ENCODE measurements around the gene OSBP2.

The OSBP2 gene

GRCh38 chr22:30910358-30910757, 215.7 kb downstream of the OSBP2 start:
- no peak for DNase-seq

GRCh38 chr22:30918761-30919160, 224.1 kb downstream of the OSBP2 start:
- DNase-seq = no peak

GRCh38 chr22:30919973-30920372, 225.3 kb downstream of the OSBP2 start:
- no peak for DNase-seq

- DNase-seq = peak; percentile 88
Measured at GRCh38 chr22:30920407-30920806, 225.7 kb downstream of the OSBP2 start.

- no peak for DNase-seq
Measured at GRCh38 chr22:30921108-30921507, 226.4 kb downstream of the OSBP2 start.

DNA sequence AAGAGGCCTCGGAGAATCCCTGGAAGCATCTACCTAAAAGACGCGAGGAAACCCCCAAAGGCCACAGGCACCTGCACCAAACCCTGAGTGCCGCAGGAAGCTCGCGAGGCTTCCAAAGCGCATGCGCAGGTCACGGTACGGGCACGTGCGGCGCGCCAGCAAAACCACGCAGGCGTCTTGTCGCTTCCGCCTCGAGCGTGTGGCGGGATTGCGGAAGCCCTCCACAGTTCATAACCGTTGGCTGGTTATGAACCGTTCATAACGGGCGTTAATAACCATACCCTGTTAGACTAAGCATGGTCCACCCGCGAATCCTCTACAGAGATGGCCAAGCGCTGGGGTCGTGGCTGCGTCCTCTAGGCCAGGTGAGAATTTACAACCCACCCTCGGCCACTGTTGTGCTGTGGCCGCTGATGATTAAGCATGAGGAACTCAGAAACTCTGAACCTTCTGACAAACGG, 227.5 kb downstream of the OSBP2 start:
- peak; percentile 77 for DNase-seq

DNA sequence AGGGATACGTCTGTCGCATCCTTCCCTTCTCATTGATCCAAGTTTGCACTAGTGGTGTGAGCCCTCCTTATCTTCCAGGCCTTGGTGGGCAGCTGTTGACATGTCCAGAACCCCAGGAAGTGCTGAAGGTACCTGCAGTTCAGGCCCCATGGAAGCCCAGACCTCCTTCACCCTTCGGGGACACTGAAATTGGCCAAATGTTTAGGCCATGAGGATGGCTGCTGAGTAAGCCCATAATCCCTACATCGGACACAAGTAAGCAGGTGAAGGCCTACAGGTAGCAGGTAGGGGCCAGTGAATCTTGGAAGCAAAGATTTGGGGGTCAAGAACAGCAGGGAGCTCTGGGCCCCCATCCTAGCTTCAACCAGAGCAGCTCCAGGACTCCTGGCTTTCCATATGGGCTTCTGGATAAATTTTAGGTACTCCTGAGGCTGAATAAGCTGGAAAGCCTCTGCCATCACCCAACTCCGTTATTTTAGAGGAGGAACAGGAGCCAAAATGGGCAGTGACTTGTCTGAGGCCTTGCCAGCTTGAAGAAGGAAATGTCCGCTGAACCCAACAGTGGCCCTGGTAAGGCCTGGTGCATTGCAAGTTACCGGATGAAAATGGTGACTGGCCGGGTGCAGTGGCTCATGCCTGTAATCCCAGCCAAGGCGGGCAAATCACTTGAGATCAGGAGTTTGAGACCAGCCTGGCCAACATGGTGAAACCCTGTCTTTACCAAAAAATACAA, 228.7 kb downstream of the OSBP2 start:
- no peak for DNase-seq

- DNase-seq = no peak
Measured at GRCh38 chr22:30925667-30926066, 231.0 kb downstream of the OSBP2 start.

DNA sequence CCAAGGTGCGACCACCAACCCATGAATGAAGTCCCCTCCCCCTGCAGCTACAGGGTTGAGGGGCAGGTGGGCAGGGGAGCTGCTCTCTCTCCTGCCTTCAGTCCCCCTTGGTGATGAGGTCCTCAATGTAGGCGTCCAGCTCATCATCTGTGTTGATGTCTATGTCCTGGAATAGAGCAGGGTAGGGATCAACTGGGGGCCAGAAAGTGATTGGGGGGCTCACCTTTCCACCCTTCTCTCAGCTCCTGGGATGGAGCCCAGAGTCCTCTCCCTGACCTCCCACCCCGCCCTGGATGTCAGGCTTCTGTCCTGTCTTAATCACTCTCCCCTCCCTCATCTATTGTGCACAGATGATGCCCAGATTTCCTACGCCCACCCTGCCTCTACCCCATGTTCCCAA, 232.0 kb downstream of the OSBP2 start:
- no peak for DNase-seq

GRCh38 chr22:30927806-30928205, 233.1 kb downstream of the OSBP2 start:
- no peak for DNase-seq

DNA sequence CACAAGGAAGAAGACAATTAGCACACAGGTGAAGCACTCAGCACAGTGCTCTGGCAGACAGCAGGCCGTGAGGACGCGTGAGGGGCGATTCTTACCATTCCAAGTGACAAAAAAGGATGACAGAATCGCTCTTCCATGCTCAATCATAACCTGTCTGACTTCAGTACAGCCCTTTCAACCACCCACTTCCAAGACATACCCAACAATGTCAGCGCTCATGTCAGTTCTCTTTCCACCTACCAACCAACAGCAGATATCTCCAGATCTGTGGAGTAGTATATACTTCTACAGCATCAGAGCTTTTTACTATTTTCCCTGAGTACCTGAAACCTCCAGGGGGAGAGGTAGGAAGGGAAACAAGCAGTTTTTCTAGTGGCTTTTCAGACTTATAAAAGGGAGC, 233.7 kb downstream of the OSBP2 start:
- DNase-seq = no peak

GRCh38 chr22:30930228-30930627, 235.6 kb downstream of the OSBP2 start:
- no peak for DNase-seq

DNA sequence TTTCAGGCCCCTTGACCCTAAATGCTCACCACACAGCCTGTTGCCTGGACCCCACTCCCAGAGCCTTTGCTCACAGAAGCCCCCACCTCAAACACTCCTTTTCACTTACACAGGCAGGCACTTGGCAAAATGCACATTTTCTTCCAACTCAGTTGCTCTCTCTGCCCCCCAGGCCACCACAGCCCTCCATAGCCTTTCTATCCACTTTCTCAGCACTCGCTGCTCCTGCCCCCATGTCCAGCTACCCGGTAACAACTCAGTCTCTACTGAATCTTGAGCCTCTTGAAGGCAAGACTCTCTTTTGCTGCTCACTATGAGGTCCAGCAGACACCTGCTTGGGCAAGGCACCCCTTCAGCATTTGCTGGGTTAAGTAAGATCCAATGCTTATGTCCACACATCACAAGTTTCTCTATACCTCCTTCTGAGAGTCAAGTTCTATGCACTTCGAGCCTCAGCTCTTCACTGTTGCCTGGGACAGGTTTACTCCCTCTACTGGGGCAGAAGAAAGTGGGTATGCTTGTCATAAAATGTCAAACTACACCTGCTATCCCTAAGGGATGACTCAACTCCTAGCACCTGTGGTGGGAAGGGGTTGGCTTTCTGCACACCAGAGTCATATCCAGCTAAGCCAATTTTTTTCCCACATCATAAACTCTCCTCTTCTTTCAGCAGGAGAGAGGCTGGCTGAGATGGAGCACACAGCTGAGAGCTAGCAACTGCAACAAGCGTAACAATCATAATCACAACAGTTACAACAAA, 237.0 kb downstream of the OSBP2 start:
- no peak for DNase-seq

- DNase-seq = no peak
Measured at GRCh38 chr22:30932661-30933060, 238.0 kb downstream of the OSBP2 start.

DNA sequence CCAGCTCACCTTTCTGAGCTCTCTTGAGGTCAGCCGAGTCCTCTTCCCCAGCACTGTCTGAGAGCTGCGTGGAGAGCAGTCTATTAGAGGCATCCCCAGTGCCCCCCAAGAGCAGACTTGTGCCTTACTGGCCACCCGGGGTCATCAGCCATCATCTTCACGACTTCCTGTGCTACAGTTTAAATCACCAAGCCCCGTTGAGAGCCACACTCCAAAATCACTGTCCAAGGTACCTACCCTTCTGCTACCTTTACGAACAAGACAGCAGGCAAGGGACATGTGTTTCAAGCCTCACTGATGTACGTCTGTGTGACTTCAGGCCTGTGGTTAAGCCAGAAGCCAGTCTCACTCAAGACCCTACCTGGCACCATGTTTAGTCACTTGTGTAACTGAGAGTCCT, 238.8 kb downstream of the OSBP2 start:
- no peak for DNase-seq

GRCh38 chr22:30934053-30934452, 239.4 kb downstream of the OSBP2 start:
- DNase-seq = no peak

DNA sequence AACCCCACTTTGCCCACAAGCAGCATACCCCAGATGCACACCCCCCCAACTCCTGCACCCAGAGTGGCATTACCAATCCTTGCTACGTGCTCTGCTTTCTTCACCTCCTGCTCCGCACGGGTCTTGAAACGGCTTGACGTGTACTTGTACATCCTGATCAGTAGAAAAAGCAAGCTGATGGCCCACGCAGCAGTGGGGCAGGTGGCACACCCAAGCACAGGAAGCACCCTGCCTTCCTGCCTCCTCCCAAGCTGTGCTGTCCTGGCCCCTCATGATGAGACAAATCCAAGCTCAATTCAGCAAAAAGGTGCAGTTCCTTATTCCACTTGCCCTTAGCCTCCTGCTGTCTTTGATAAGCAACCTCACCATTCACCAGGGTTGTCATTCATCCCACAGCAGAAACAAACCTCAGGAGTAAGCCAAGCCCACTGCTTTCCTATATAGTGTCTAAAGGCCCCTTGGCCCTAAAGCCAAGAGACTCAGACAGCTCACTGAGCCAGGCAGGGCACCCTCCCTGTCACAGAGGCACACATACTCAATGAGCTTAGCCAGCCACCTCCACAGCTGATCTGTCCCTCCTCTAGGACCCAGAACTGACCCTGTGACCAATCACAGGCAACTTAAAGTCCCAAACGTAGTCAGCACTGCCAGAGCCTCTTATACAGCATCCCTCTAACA, 246.2 kb downstream of the OSBP2 start:
- peak; percentile 45 for DNase-seq

DNA sequence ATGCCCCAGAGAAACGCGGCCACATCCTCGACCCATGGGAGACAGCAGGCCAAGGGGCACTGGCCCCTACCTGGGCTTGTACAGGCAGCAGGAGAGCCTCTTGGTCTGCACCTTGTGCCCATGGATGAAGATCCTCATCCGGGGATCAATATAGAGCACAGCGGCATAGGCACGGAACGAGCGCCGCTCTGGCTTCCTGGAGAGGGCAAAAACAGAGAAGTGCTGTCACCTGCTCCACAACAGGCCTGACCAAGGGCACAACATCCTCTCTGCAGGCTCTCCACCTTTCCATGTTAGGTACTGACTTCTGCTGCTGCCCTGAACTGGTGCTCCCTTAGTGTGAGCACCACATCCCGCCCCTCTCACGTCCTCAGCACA, 246.7 kb downstream of the OSBP2 start:
- DNase-seq = no peak

DNA sequence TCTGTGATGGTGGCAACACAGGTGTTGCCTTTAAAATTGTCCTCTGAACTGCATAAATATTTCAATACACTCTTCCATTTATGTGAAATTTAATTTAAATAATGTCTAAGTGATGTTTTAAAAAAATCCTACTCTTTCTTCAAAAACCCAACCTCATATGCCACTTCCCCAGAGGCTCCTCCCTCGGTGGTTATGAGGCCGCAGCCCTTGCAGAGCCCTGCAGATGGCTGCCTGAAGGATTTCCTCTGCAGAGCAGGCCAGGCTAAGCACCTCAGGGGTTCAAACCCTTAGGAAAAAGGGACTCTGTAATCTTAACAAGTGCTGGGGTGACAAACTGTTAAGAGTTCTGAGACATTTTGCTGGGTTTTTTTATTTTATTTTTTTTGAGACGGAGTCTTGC, 248.7 kb downstream of the OSBP2 start:
- peak; percentile 65 for DNase-seq

DNA sequence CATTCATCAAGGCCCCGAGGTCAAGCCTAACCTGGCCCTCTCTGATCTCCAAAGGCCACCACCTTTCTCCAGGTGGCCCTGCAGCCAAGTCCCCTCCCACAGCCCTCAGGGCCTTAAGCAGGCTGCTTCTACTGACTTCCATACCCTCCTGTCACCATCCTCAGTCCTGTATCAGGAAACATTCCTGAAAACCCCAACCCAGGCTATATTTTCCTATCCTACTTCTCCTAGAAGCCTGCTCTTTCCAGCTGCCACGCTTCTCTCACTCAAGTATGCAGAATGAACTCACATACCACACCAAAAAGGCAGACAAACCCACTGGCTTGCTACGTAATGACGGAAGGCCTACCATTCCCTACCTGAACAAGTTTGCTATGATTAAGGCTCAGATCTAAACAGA, 250.3 kb downstream of the OSBP2 start:
- DNase-seq = no peak

DNA sequence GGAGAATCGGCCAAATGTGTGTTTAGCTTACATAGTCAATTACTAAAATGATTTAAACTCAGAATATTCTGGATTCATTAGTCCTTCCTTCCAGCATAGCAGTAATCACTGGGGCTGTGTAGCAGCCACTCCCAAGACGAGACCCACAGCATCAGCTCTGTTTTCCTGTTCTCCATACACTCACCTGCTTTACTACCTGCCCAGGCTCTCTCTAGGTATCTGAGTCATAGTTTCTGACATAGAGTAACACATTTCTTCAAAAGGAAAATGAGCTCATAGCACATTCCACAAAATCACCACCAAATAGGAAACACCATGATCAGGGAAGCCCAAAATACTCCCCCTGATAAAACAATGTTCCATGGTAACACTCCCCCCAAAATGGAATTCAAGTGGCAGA, 251.0 kb downstream of the OSBP2 start:
- DNase-seq = no peak

DNA sequence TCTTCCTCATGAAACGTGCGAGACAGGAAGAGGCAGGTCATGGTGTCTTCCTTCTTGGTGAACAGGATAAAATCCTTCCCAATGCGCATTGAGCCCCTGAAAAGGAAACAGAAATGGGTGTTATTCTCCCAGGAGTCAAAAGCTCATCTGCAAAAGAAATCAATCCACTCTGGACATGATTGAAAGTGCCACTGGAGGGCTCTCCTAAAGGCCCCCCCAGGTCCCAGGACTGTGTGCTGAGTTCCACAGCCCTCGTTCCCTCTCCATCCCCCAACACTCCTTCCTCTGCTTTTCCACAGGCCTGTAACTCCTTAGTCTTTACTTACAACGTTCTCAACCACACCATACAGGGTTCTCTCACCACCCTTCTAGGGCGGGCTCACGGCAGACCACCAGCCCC, 251.7 kb downstream of the OSBP2 start:
- DNase-seq = no peak

- DNase-seq = no peak
Measured at GRCh38 chr22:30947173-30947815, 252.6 kb downstream of the OSBP2 start.

Measured in activated gamma-delta T cell treated with Interleukin-2 at 50 U/mL for 16 hours (primary cell).